Karpas-422 (cell line): Measurements from ENCODE around the gene ADAM10. TPM values are rescaled to one million over a fixed set of nuclear protein-coding genes. Genes with fewer than 3 reads are reported as not detected.
"Not testable (repeated sequence)": the region's sequence is repeated elsewhere in the genome, so short reads cannot be mapped to it uniquely, and the experiment has no call there.

Experiments used
- DNase-seq: peaks from one replicate; pipeline ENCODE4 v3.0.0-alpha.2; 2015
- H2AFZ ChIP-seq: fragments of 200-600 bp; sonication (generic); 2 replicates; pipeline ENCODE4 v1.6.1; 2014; ENCODE audit warnings: antibody characterized with exemption, low read length, mixed read lengths
- H3K27ac ChIP-seq: fragments of 200-600 bp; sonication (generic); 2 replicates; pipeline ENCODE4 v1.5.1; 2014; ENCODE audit warnings: mild to moderate bottlenecking, low read length, moderate library complexity
- H3K27me3 ChIP-seq: fragments of 200-600 bp; sonication (generic); 2 replicates; pipeline ENCODE4 v1.6.1; 2014; ENCODE audit warnings: low read length, mixed read lengths
- H3K36me3 ChIP-seq: fragments of 200-600 bp; sonication (generic); 2 replicates; pipeline ENCODE4 v1.6.1; 2014; ENCODE audit warnings: low read length, mixed read lengths; ENCODE audit not compliant: insufficient read depth
- H3K4me1 ChIP-seq: fragments of 200-600 bp; sonication (generic); 2 replicates; pipeline ENCODE4 v1.6.1; 2014; ENCODE audit warnings: mild to moderate bottlenecking, low read length, mixed read lengths
- H3K4me2 ChIP-seq: fragments of 200-600 bp; sonication (generic); 2 replicates; pipeline ENCODE4 v1.6.1; 2014; ENCODE audit warnings: low read length, low read depth, mild to moderate bottlenecking; ENCODE audit not compliant: poor library complexity, severe bottlenecking
- H3K4me3 ChIP-seq: fragments of 200-600 bp; sonication (generic); 2 replicates; pipeline ENCODE4 v1.5.1; 2014; ENCODE audit warnings: mild to moderate bottlenecking, antibody characterized with exemption, low read length, mixed read lengths
- H3K79me2 ChIP-seq: fragments of 200-600 bp; sonication (generic); 2 replicates; pipeline ENCODE4 v1.6.1; 2014; ENCODE audit warnings: mild to moderate bottlenecking, low read length, mixed read lengths
- H3K9ac ChIP-seq: fragments of 200-600 bp; sonication (generic); 2 replicates; pipeline ENCODE4 v1.6.0; 2014; ENCODE audit warnings: low read length
- H3K9me2 ChIP-seq: fragments of 200-600 bp; sonication (generic), shearing (Covaris generic); replicated peaks from 2 replicates; pipeline ENCODE4 v1.6.0; 2014; ENCODE audit warnings: mild to moderate bottlenecking, low read length, moderate library complexity; ENCODE audit not compliant: insufficient read depth
- H3K9me3 ChIP-seq: fragments of 300-700, 200-600 bp; sonication (generic); 2 replicates; pipeline ENCODE4 v1.6.1; 2014; ENCODE audit warnings: low read length, mixed read lengths
- H4K20me1 ChIP-seq: fragments of 200-600 bp; sonication (generic); 2 replicates; pipeline ENCODE4 v1.6.1; 2014; ENCODE audit warnings: mild to moderate bottlenecking, antibody characterized with exemption, low read length, low read depth; ENCODE audit not compliant: insufficient read depth
- total RNA-seq: library from RNA; depleted of rRNA; stranded (reverse); fragments of >200 nt; shearing (Covaris generic); gene quantifications from 2 replicates; pipeline ENCODE4 v1.2.3, GENCODE V29; 2014; ENCODE audit warnings: low replicate concordance

The ADAM10 gene
- total RNA-seq, 1 experiment from 2014 or later: 122 TPM

DNA sequence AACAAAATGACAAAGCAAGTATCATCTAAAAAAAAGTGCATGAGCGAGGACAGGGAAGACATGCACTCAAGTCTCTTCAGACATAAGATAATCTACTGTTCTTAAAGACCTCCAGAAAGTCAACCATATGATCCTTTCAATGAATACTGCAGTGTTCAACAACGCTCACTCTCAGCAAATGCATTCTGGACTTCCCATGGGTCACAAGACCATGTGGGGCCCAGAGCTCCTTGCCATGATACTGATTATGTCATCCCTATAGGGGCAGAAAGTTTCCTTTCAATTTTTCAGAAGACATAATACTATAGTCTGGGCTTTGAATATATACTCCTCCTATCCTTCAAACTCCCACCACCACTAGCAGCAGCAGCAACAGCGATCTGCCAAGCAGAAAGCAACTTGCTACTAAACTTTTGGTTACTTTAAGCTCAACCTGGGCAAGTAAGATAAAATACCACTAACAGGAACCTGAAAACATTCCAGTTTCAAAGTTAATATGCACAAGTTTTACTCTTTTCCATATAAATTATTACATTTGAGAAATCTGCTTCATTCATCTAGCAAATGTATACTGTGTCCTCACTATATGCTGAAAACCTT lies 143.5 kb downstream of the ADAM10 start:
- no peak overlapping the region for H2AFZ ChIP-seq
- no peaks in the 10 kb centered on the region for H3K27me3 ChIP-seq
- H3K9me2 ChIP-seq: no peaks in the 10 kb centered on the region
- no peaks in the 10 kb centered on the region for H3K4me1 ChIP-seq
- DNase-seq: no peak
- H3K9ac ChIP-seq: no peak overlapping the region
- no peak overlapping the region for H3K27ac ChIP-seq
- H3K36me3 ChIP-seq: peaks cover 29% of the 10 kb centered on the region; the same call in 1 of the 2 replicates
- H3K79me2 ChIP-seq: peaks cover 44% of the 10 kb centered on the region
- H3K4me2 ChIP-seq: no peak overlapping the region
- H4K20me1 ChIP-seq: no peaks in the 10 kb centered on the region
- no peaks in the 10 kb centered on the region for H3K9me3 ChIP-seq
- no peak overlapping the region for H3K4me3 ChIP-seq

DNA sequence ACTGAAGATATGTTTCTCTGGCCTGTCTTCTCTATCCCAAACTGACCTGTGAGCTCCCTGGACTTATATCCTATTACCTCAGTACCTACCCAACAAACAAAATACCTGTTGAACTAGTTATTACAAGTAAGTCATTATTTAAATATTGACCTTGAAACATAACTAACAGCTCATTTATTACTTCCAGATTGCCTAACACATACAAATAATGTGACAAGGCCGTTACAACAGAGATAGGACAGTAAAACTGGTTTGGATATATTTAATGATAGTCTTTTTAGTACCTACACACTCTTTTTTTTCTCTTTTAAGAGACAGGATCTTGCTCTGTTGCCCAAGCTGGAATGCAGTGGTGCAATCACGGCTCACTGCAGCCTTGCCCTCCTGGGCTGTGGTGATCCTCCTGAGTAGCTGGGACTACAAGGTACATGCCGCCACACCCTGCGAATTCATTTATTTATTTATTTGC lies 145.0 kb downstream of the ADAM10 start:
- Histone ChIP-seq H3K27me3 (no peaks in the 10 kb centered on the region), H3K79me2 (peaks cover 36% of the 10 kb centered on the region), H3K4me1 (no peaks in the 10 kb centered on the region), H3K9me3 (no peaks in the 10 kb centered on the region), H2AFZ (no peak overlapping the region), H3K9me2 (no peaks in the 10 kb centered on the region), H3K4me3 (no peak overlapping the region), H3K4me2 (no peak overlapping the region), H3K27ac (no peak overlapping the region), H3K9ac (no peak overlapping the region), H4K20me1 (no peaks in the 10 kb centered on the region), H3K36me3 (peaks cover 23% of the 10 kb centered on the region; the same call in 1 of the 2 replicates)
- DNase-seq: no peak

DNA sequence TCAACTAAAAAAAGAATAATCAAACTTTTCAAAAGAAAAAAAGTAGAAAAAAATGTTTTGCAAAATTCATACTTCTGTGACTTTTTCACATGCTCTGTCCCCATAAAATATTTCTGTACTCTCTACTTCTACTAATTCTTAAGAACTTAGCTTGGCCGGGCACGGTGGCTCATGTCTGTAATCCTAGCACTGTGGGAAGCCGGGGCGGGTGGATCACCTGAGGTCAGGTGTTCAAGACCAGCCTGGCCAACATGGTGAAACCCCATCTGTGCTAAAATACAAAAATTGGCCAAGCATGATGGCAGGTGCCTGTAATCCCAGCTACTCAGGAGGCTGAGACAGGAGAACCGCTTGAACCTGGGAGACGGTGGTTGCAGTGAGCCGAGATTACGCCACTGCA lies 145.6 kb downstream of the ADAM10 start:
- not testable (repeated sequence) for H3K4me1 ChIP-seq, H3K4me2 ChIP-seq, H3K27me3 ChIP-seq, DNase-seq, H3K27ac ChIP-seq, H2AFZ ChIP-seq, H3K9ac ChIP-seq, H4K20me1 ChIP-seq, H3K9me3 ChIP-seq, H3K9me2 ChIP-seq, H3K4me3 ChIP-seq
- peaks cover 23% of the 10 kb centered on the region; the same call in 1 of the 2 replicates for H3K36me3 ChIP-seq
- peaks cover 33% of the 10 kb centered on the region for H3K79me2 ChIP-seq

DNA sequence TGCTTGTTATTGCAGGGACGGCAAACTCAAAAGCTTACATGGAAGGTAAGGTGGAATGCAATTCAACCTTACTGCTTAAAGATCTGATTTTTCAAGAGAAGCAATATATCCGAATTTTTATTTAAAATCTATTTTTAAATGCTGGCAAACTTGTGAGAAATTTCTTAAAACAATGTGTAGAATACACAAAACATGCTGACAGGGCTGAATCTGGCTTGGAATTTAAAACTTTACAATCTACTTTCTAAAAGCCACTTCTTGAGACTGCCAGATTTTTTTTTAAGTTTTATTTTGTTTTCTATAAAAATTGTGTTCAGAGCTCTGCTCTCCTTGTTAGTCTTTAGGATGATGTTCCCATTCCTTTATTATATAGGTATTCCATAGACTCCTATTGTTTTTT lies 146.7 kb downstream of the ADAM10 start:
- Histone ChIP-seq H3K27ac (no peak overlapping the region), H3K4me1 (no peaks in the 10 kb centered on the region), H4K20me1 (no peaks in the 10 kb centered on the region), H3K9me3 (no peaks in the 10 kb centered on the region), H3K9ac (no peak overlapping the region), H3K36me3 (peaks cover 23% of the 10 kb centered on the region; the same call in 1 of the 2 replicates), H3K27me3 (no peaks in the 10 kb centered on the region), H2AFZ (no peak overlapping the region), H3K79me2 (peaks cover 28% of the 10 kb centered on the region), H3K4me2 (no peak overlapping the region), H3K9me2 (no peaks in the 10 kb centered on the region), H3K4me3 (no peak overlapping the region)
- DNase-seq: no peak

DNA sequence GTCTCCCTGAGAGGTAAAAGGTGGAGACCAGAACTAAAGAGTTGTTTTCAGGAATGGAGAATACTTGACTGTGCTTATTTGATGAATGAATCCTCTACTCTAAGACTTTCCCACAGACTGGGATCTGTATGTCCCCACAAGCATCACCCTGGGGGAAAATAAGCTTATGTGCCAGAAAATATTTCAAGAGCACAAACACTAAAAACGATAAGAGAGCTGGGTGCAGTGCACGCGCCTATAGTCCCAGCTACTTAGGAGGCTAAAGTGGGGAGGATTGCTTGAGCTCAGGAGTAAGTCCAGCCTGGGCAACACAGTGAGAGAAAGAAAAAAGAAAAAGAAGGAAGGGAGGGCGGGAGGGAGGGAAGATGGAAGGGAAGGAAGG lies 150.7 kb downstream of the ADAM10 start:
- no peaks in the 10 kb centered on the region for H3K27me3 ChIP-seq
- no peaks in the 10 kb centered on the region for H3K9me2 ChIP-seq
- H3K36me3 ChIP-seq: peaks cover 34% of the 10 kb centered on the region; the same call in 1 of the 2 replicates
- H3K27ac ChIP-seq: no peak overlapping the region
- no peaks in the 10 kb centered on the region for H4K20me1 ChIP-seq
- no peak overlapping the region for H3K4me2 ChIP-seq
- H3K79me2 ChIP-seq: 0 out of 2 replicates have a peak, but pooled peaks cover 3% of the 10 kb centered on the region
- H2AFZ ChIP-seq: no peak overlapping the region
- H3K9me3 ChIP-seq: no peaks in the 10 kb centered on the region
- no peaks in the 10 kb centered on the region for H3K4me1 ChIP-seq
- no peak overlapping the region for H3K4me3 ChIP-seq
- DNase-seq: no peak
- no peak overlapping the region for H3K9ac ChIP-seq

DNA sequence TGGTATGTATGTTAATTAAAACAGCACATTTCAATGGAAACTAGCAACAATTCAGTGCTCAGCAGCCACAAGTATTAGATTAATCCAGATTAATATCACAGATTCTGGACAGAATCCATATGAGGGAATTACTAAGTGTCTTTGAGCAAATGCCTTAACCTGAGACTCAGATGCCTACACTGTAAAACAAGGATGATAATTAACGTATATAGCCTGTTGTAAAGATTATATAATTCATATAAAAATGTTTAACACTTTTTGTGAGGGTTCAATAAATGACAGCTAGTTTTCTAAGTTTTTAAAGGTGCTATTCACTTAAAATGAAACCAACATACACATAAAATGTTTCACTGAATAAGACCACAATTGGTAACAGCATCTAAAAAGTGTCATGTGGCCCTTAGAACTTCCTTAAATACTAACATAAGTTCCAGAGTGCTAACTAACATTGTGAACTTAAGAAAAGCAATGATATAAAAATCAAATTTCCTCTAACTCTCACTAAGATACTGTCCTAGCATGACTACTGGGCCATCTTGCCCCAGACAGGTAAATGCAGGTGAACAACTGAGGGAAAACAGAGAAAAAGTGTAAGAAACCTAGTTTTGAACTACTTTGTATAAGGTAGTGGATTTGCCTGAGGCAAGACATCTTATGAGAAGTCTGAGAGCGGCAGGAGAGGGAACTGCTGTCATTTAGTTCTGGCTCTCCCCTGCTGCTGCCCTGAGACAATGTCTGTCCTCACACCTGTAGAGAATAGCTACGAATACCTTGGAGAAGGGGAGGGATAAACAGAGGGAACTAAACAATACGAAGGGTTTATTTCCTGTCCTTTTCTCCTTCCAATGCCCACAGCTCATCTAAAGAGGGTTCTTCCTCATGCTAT lies 151.3 kb downstream of the ADAM10 start:
- no peak for DNase-seq
- Histone ChIP-seq H3K36me3 (peaks cover 36% of the 10 kb centered on the region; the same call in 1 of the 2 replicates), H4K20me1 (no peaks in the 10 kb centered on the region), H2AFZ (no peak overlapping the region), H3K9ac (no peak overlapping the region), H3K4me3 (no peak overlapping the region), H3K27me3 (no peaks in the 10 kb centered on the region), H3K79me2 (0 out of 2 replicates have a peak, but pooled peaks cover 2% of the 10 kb centered on the region), H3K9me2 (no peaks in the 10 kb centered on the region), H3K9me3 (no peaks in the 10 kb centered on the region), H3K4me1 (no peaks in the 10 kb centered on the region), H3K27ac (no peak overlapping the region), H3K4me2 (no peak overlapping the region)

DNA sequence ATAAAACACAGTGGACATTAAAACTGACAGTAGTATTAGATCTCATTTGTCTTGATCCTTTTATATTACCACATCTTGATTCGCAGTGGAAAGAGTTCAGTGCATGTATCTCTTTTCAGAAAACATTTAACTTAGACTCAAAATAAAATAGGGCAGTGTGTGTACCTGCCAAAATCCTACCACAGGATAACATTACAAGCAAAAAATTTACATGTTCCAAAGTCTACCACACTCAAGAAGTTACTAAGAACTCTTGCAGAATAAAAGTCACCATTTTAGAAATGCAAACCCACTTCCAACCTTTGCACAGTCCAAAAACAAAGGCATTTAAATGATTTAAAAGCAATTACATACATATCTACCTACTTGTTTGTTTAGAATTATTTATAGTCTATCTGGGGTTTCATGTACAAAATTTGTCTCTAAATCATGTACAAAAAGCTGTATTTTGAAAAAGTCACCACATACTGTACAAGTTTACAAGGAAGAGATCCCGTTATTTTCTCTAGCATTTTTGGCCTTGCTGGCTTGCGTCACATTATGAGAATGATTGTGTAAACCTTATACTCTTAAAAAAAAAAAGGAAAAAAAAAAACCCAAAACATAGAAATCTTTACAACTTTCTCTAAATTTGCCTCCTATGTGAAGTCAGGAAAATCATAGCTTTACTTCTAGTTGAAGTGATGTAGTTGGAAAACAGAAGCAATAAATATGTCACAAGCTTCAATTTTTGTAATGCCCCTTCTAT lies 153.8 kb downstream of the ADAM10 start:
- Histone ChIP-seq H3K4me2 (no peak overlapping the region), H4K20me1 (no peaks in the 10 kb centered on the region), H3K4me3 (no peak overlapping the region), H3K9me2 (no peaks in the 10 kb centered on the region), H2AFZ (no peak overlapping the region), H3K27ac (no peak overlapping the region), H3K9me3 (no peaks in the 10 kb centered on the region), H3K79me2 (no peaks in the 10 kb centered on the region), H3K9ac (no peak overlapping the region), H3K36me3 (peaks cover 28% of the 10 kb centered on the region; the same call in 1 of the 2 replicates), H3K27me3 (no peaks in the 10 kb centered on the region), H3K4me1 (no peaks in the 10 kb centered on the region)
- no peak for DNase-seq

DNA sequence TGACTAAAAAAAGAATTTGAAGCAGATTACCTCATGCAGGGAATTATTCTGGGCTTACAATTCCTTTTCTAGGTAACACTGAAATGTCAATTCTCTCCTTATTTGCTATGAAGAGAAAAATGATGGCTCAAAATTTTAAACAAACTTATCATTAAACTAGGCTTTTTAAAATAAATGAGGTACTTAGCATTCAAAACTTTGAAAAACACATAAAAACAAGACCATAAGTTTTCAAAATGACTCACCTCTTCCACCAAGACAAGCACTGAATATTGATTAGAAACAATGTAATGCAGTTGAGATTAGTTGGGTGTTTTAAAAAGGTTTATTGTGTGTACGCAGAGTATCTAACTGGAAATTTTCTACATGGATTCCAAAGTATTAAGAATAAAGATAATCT lies 154.6 kb downstream of the ADAM10 start:
- H3K4me3 ChIP-seq: no peak overlapping the region
- H3K27me3 ChIP-seq: no peaks in the 10 kb centered on the region
- no peaks in the 10 kb centered on the region for H3K79me2 ChIP-seq
- H3K4me1 ChIP-seq: no peaks in the 10 kb centered on the region
- no peaks in the 10 kb centered on the region for H4K20me1 ChIP-seq
- no peaks in the 10 kb centered on the region for H3K9me2 ChIP-seq
- peaks cover 28% of the 10 kb centered on the region; the same call in 1 of the 2 replicates for H3K36me3 ChIP-seq
- no peak overlapping the region for H3K4me2 ChIP-seq
- no peak overlapping the region for H3K9ac ChIP-seq
- no peaks in the 10 kb centered on the region for H3K9me3 ChIP-seq
- H2AFZ ChIP-seq: no peak overlapping the region
- no peak for DNase-seq
- H3K27ac ChIP-seq: no peak overlapping the region
